NCI-H187 treated with DMSO at 0.1 percent for 48 hours (cell line): Measurements from ENCODE around the gene ARPIN.
"Not testable (repeated sequence)": the region's sequence is repeated elsewhere in the genome, so short reads cannot be mapped to it uniquely, and the experiment has no call there.

ENCODE experiments used
- DNase-seq: peaks from one replicate; lab custom pipeline; 2025; lab: John Stamatoyannopoulos, UW

ARPIN gene

GRCh38 chr15:89910891-89911626 is 1.7 kb downstream of the ARPIN start:
- no peak for DNase-seq

GRCh38 chr15:89909611-89910010 is 3.1 kb downstream of the ARPIN start:
- DNase-seq, result no peak

- DNase-seq, result no peak
Measured at GRCh38 chr15:89908226-89908625, 4.5 kb downstream of the ARPIN start.

- no peak for DNase-seq
Measured at GRCh38 chr15:89907289-89907688, 5.5 kb downstream of the ARPIN start.

- DNase-seq, result no peak
Measured at GRCh38 chr15:89905846-89906378, 6.8 kb downstream of the ARPIN start.

- no peak for DNase-seq
Measured at GRCh38 chr15:89904519-89904918, 8.2 kb downstream of the ARPIN start.

GRCh38 chr15:89903858-89904130 is 9.0 kb downstream of the ARPIN start:
- no peak for DNase-seq

GRCh38 chr15:89903015-89903857 is 9.5 kb downstream of the ARPIN start:
- no peak for DNase-seq

GRCh38 chr15:89900849-89901248 is 11.9 kb downstream of the ARPIN start:
- DNase-seq, result no peak

- DNase-seq, result no peak
Measured at GRCh38 chr15:89899951-89900567, 12.7 kb downstream of the ARPIN start.

GRCh38 chr15:89899295-89899945 is 13.3 kb downstream of the ARPIN start:
- no peak for DNase-seq

GRCh38 chr15:89898614-89899294 is 14.0 kb downstream of the ARPIN start:
- DNase-seq, result no peak

GRCh38 chr15:89898146-89898545 is 14.6 kb downstream of the ARPIN start:
- DNase-seq, result no peak

- peak; percentile 74 for DNase-seq
Measured at GRCh38 chr15:89893696-89894447, 18.9 kb downstream of the ARPIN start, which contains the start of gene AP3S2. TSS of gene AP3S2 (minus strand) at chr15:89893994. CDS start at chr15:89893949, 45 bp downstream.

- no peak for DNase-seq
Measured at GRCh38 chr15:89893027-89893426, 19.7 kb downstream of the ARPIN start.

- no peak for DNase-seq
Measured at GRCh38 chr15:89888214-89888804, 24.4 kb downstream of the ARPIN start.

- DNase-seq, result no peak
Measured at GRCh38 chr15:89885611-89886010, 27.1 kb downstream of the ARPIN start.

GRCh38 chr15:89885179-89885578 is 27.6 kb downstream of the ARPIN start:
- not testable (repeated sequence) for DNase-seq

GRCh38 chr15:89883518-89883917 is 29.2 kb downstream of the ARPIN start:
- DNase-seq, result no peak

GRCh38 chr15:89880727-89881126 is 32.0 kb downstream of the ARPIN start:
- no peak for DNase-seq
